NCI-H1417 treated with DMSO at 0.1 percent for 48 hours (cell line): ENCODE measurements around the gene IAH1.

Experiments
- DNase-seq: peaks from one replicate; lab custom pipeline; 2025; lab: John Stamatoyannopoulos, UW

Gene IAH1

DNA sequence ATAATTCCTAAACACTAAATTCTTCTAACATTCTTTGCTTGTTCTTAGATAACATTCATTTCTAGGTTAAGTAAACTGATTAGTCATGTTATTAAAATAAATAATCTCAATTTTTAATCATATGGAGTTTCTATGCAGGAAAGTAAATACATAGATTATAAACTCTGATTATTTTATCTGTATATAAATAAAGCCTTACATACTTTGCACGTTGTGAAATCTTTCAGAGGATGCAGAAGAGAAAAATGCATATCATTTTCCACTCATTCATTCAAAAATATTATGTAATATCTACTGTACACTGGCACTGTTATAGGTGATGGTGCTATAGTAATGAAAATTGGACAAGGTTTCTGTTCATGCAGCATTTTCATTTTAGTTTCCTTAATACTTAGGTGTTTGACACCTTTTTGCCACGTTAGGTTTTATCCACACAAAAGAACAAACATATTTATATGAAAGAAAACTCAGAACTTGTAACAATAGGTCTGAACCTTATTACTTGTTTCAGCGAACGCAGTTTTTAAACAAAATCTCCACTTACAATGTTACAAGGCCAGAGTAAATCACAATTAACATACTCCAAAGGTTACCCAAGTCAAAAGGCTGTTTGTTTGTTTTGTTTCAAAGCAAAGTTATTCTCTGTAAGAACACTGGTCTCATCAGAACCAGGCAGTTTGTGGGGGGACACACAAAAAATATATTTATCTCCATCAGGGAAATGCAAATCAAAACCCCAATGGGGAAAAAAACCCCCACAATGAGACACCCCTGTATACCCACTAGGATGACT is 53.8 kb downstream of the IAH1 start:
- DNase-seq = no peak

DNA sequence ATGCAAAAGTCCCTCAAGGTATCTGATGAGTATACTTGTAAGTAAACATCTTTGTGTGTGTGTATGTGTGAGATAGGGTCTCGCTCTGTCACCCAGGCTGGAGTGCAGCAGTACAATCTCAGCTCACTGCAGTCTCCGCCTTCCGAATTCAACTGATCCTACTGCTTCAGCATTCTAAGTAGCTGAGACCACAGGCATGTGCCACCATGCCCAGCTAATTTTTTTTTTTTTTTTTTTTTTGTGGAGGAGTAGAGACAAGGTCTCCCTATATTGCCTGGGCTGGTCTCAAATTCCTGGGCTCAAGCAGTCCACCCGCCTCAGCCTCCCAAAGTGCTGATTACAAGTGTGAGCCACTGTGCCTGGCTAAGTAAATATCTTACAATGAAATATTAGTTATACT is 58.1 kb downstream of the IAH1 start:
- DNase-seq = no peak

DNA sequence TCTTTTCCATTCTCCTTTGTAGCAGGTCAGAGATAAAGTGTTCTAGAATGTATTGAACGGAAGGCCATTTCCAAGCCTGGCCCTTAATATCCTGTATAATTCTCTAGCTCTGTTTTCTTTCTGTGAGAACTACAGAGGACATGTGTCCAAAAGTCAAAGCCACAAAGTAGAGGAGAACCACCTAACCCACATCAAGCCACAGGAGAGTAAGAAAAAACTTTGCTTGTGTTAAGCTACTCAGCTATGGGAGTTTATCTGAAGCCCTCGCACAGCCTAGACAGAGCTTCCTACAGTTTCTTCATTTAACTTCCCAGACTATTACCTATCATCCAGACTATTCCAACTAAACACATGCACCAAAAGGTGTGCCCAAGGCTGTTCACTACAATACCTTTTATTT is 59.3 kb downstream of the IAH1 start:
- no peak for DNase-seq

DNA sequence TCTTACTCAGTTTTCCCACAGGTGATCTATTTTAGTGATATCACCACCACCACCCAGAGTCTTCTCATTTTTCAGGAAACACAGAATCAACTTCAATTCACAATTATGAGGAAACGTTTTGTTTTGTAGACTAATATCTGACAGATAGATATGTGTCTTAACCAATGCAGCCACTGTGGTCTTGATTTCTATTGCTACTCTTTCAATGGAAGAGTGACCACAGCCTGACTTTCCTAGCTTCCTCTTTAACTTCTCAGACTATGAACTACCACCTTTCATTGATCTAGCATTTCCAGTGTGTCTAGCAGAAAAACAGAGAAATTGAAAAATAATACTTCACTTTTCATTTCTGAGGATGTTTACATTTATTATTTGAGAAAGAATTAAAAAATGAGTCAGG is 60.8 kb downstream of the IAH1 start:
- DNase-seq = no peak

DNA sequence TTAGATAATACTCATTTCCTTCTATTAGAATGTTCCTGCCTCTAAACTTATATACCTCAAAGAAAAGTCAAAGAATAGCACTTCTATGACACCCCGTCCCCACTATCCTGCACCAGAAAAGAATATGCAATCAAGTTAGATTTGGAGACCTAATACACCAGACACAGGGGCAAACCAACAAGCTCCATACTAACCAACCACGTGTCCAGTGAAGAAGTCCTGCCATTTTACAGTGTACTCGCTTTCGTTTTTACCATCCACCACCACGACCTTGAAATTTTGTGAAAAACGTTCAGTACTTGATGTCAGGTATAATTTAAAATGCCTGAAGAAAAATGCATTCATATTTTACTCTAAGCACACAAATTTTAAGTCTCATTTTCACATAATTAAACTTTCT is 62.2 kb downstream of the IAH1 start:
- DNase-seq = no peak

DNA sequence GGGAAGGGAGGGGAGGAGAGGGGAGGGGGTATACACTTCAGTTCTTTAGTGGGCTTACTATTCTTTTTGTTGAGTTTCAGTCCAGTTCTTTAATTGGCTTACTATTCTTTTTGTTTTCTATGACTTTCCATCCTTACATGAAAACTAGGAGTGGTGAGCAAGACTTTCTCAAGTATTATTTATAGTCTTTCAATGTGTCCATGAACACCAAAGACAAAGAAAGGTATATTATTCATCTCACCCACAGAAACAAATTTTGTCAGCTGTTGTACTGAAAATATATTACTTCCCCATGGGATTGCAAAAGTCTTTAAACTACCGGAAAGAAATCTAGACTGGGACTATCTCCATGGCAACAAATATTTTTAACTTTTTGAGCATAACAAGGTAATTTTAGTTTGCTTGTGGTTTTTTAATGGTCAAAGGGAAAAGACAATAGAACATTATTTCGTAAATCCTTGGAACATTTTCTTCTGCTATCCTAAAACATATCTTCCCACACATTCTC is 63.7 kb downstream of the IAH1 start:
- no peak for DNase-seq
